Gastrocnemius medialis (tissue), 4 donors: ENCODE data around the gene CBFA2T2.

Source experiments
- POLR2A ChIP-seq, 2 donors: fragments of 450-650 bp; IDR thresholded peaks; one replicate each; pipeline ENCODE4 v1.6.1; 2017; ENCODE audit warnings: antibody characterized with exemption in 2 of 2, mild to moderate bottlenecking in 2 of 2, moderate library complexity in 2 of 2
- TF ChIP-seq, protein P1 (sequence below), 5 experiments: fragments of 450-650 bp in 3 of 5; fragments of 200-600 bp in 2 of 5; sonication (generic) in 2 of 5; IDR thresholded peaks in 4 of 5; conservative IDR thresholded peaks in 1 of 5; 1 replicate in 4 of 5; 2 replicates in 1 of 5; pipeline ENCODE4 v1.5.1; 2016 to 2019; ENCODE audit warnings: antibody characterized with exemption in 5 of 5, mild to moderate bottlenecking in 3 of 5, moderate library complexity in 3 of 5

DNA sequence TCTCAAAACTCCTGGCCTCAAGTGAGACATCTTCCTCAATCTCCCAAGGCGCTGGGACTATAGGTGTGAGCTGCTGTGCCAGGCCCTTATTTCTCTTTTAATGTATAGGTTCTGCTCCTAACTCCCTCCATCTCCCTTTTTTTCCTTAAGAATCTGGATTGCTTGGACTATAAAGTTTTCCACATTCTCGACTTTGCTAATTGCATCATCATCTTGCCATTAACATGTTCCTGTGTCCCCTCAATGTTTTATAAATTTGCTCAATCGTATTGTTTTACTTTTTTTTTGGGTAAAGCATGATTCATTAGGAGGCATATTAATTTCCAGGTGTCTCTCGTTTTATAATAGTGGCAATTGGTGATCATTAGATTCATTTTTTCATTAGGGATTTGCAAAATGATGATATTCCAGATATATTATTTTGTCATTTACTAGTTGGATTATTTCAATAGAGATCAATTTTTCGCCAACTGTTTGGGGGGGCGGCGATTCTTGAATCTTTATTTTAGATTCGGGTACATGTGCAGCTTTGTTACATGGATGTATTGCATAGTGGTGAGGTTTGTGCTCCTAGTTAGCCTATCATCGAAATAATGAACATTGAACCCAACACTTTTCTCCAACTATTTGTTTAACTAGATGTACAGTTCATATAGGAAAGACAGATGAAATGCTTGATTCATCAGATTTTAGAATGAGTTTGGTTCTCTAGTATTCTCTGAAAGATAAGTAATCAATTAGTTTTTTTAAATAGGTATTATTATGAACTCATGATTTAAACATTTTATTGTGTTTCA is 68.7 kb downstream of the CBFA2T2 start:
- TF ChIP-seq POLR2A (IDR thresholded peaks at IDR 0.05), result no peak
- TF ChIP-seq, protein P1, sequence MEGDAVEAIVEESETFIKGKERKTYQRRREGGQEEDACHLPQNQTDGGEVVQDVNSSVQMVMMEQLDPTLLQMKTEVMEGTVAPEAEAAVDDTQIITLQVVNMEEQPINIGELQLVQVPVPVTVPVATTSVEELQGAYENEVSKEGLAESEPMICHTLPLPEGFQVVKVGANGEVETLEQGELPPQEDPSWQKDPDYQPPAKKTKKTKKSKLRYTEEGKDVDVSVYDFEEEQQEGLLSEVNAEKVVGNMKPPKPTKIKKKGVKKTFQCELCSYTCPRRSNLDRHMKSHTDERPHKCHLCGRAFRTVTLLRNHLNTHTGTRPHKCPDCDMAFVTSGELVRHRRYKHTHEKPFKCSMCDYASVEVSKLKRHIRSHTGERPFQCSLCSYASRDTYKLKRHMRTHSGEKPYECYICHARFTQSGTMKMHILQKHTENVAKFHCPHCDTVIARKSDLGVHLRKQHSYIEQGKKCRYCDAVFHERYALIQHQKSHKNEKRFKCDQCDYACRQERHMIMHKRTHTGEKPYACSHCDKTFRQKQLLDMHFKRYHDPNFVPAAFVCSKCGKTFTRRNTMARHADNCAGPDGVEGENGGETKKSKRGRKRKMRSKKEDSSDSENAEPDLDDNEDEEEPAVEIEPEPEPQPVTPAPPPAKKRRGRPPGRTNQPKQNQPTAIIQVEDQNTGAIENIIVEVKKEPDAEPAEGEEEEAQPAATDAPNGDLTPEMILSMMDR (IDR thresholded peaks at IDR 0.05 in 4 of 5, conservative IDR thresholded peaks at IDR 0.05 in 1 of 5), result no peak
